ENCODE data around the gene CAVIN2.
"Not testable (repeated sequence)": the region's sequence is repeated elsewhere in the genome, so short reads cannot be mapped to it uniquely, and the experiment has no call there.

CAVIN2 gene

DNA sequence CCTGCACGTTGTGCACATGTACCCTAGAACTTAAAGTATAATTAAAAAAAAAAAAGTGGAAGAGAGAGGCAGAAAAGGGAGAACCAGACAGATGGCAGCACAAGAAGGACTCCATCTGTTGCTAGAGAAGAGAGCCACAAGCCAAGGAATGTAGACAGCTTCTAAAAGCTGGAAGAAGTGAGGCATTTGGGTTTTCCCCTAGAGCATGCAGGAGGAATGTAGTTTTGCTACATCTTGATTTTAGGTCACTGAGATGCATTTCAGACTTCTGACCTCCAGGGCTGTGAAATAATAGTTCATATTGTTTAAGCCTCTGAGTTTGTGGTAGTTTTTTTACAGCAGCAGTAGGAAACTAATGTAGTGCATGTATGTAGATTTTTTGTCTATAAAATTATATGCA, 46.0 kb downstream of the CAVIN2 start:
- no peak for DNase-seq (ENCODE audit: low spot score)

GRCh38 chr2:191799526-191799925, 47.4 kb downstream of the CAVIN2 start:
- DNase-seq (ENCODE audit: low spot score): no peak

DNA sequence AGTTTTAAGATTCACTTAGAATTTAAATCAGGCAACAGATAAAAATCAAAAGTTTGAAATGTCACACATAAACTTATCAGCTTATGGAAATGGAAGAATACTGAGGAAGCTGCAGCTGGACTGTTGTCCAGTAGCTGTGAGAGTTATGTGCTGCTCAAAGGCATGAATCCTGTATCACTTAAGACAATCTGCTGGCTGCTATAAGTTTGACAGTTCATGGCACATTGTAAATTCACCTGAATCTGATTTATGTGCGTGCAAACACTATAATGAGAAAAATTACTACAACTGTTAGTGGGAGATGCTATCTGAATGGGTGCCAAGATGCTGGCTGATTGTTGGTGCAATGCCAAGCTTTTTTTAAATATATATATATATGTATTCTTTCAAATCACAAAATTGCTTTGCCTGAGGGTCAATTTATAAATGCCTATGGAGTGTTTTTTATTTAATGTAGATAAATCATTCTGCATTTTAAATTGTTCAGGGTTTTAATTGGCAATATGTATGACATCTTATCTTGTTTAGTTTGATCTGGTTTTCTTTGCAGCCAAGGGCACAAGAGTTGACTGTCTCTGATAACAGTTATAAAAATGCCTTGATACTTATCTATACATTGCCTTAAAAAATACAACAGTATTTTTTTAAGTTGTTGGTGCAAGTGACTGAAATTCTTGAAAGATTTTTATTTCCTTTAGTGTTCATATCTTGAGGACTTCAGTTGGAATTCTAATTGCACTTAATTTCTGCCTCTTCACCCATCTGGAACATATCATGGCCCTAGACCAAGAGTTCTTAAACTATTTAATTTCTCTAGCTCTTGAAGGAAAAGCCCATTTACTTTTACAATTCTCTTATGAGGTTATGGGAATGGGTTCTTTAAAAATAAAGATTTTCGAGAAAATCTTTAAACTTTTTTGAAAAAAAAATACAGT, 48.7 kb downstream of the CAVIN2 start:
- DNase-seq (ENCODE audit: low spot score): no peak

DNA sequence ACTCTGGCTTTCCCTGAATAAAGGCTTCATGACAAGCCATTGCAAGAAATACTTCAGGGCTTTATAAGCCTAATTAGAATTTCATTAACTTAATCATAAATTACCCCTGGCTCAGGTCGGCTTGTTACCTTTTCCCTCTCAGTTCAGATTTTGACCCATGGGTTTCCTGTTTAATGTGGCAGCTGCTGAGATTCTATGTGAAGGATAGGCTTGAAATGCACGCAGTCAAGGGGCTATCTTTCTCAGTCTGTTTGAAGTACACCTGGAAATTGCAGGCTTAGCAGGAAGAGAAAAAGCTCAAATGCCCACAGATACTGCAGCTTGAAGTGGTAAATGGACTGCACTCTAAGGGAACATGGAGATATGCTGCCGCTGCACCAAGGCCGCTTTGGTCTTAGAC, 49.4 kb downstream of the CAVIN2 start:
- DNase-seq (ENCODE audit: low spot score): no peak

- no peak for DNase-seq (ENCODE audit: low spot score)
Observed at GRCh38 chr2:191795715-191796114, 51.2 kb downstream of the CAVIN2 start.

DNA sequence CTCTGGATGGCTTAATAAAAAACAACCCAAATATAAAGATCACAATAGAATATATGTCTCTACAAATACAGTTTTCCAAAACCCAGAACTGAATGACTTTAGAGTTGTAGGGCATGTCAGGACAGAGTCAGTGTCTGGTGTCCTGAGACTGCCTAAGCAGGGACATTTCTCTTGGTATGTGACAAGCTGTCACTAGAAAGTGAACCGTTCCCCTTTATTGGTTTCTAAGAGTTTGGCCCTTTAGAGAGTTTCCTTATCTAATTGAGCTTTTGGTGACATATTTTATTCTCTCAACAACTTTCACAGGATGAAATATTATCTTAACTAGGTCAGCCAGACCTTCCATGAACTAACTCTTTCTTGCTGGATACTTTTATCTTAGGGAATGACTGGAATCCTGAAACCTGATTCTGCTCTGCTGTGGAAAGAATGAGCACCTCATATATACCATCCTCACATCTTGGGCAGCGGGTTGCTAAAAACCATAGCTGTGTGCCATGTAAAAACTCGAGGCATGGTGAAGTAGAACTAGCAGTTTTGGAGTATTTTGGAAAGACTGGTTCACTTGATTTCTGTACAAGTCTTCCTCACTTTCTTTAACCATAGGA, 54.8 kb downstream of the CAVIN2 start:
- no peak for DNase-seq (ENCODE audit: low spot score)

DNA sequence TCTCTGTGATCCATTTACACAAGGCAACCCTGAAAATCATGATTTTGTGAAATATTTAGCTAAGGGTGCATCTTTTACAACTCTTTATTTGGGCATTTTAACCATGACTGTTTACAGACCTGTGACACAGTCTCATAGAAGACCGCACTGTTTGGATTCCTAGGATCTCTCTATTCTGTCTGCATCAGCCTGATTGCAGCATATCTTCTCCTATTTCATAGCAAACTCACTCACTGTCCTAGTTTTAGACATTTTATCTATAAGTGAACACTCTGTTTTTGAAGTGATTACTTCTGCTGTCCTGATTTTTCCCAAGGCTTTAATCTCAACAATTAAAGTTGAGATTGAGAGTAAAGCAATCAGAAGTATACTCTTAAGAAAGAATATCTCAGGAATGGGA, 56.2 kb downstream of the CAVIN2 start:
- DNase-seq (ENCODE audit: low spot score): no peak

DNA sequence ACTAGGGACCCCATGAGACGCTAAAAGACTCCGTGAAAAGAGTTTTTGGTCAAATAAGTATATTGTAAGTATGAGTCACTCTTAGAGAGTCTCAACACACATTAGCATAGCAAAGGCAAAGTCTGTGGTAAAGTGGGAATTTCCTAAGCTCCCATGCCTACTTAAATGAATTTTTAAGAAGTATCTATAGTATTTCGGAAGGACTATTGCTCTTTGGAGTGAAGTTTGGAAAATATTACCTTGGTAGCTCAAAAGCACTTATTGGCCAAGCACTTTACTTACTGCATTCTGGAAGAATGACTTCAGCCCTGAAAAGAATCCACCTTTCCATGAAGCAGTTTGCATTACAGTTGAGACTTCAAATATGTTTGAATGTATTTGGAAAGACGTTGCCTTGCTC, 57.1 kb downstream of the CAVIN2 start:
- no peak for DNase-seq (ENCODE audit: low spot score)

DNA sequence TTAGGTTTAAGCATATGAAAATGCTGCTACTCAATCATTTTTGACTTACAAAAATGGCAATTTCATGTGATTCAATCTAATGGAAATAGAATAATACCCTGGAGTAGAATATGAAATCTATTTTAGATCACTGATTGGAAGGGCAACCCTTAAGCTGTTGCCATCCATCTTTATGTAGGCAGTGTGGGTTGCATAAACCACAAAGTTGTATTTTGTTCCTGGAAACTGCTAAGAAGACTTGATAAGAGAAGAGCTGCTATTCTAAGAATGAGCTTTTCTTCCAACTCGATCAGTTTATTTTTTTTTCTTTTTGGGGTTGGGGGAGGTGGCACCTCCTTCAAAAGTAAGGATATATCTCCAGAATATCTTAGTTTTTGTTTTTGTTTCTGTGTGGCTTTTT, 60.2 kb downstream of the CAVIN2 start:
- no peak for DNase-seq (ENCODE audit: low spot score)

DNA sequence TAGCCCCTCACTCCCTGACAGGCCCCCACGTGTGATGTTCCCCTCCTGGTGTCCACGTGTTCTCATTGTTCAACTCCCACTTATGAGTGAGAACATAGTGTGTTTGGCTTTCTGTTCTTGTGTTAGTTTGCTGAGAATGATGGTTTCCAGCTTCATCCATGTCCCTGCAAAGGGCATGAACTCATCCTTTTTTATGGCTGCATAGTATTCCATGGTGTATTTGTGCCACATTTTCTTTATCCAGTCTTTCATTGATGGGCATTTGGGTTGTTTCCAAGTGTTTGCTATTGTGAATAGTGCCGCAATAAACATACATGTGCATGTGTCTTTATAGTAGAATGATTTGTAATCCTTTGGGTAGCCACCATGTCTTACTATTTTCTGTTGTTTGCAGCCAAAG, 61.2 kb downstream of the CAVIN2 start:
- DNase-seq (ENCODE audit: low spot score): not testable (repeated sequence)
